Muscle layer of duodenum (tissue), 2 donors: ENCODE results near the gene MYO6.
"Not testable (repeated sequence)": the region's sequence is repeated elsewhere in the genome, so short reads cannot be mapped to it uniquely, and the experiment has no call there.

ENCODE experiments used
- H3K27ac ChIP-seq: one replicate; pipeline ENCODE4 v1.7.0; 2013; ENCODE audit warnings: mild to moderate bottlenecking, low read length
- H3K27me3 ChIP-seq: one replicate; pipeline ENCODE4 v1.7.0; 2013; ENCODE audit warnings: low read depth, mild to moderate bottlenecking, control low read depth, low read length
- H3K36me3 ChIP-seq, 2 donors: one replicate each; pipeline ENCODE4 v1.7.0; 2013; ENCODE audit warnings: low read length in 2 of 2, control low read depth in 1 of 2, mild to moderate bottlenecking in 1 of 2; ENCODE audit not compliant: insufficient read depth in 2 of 2, control insufficient read depth in 1 of 2
- H3K4me1 ChIP-seq, 2 donors: one replicate each; pipeline ENCODE4 v1.7.0; 2013; ENCODE audit warnings: low read length in 2 of 2, mild to moderate bottlenecking in 2 of 2, control low read depth in 1 of 2, moderate library complexity in 1 of 2; ENCODE audit not compliant: insufficient read depth in 2 of 2, control insufficient read depth in 1 of 2
- H3K4me3 ChIP-seq, 2 donors: one replicate each; pipeline ENCODE4 v1.7.0; 2013; ENCODE audit warnings: low read length in 2 of 2, low read depth in 1 of 2, mild to moderate bottlenecking in 1 of 2
- H3K9me3 ChIP-seq, 2 donors: one replicate each; pipeline ENCODE4 v1.7.0; 2013; ENCODE audit warnings: low read length in 2 of 2, control low read depth in 1 of 2, mild to moderate bottlenecking in 1 of 2; ENCODE audit not compliant: control insufficient read depth in 1 of 2
- donor health status: healthy.

The MYO6 gene

DNA sequence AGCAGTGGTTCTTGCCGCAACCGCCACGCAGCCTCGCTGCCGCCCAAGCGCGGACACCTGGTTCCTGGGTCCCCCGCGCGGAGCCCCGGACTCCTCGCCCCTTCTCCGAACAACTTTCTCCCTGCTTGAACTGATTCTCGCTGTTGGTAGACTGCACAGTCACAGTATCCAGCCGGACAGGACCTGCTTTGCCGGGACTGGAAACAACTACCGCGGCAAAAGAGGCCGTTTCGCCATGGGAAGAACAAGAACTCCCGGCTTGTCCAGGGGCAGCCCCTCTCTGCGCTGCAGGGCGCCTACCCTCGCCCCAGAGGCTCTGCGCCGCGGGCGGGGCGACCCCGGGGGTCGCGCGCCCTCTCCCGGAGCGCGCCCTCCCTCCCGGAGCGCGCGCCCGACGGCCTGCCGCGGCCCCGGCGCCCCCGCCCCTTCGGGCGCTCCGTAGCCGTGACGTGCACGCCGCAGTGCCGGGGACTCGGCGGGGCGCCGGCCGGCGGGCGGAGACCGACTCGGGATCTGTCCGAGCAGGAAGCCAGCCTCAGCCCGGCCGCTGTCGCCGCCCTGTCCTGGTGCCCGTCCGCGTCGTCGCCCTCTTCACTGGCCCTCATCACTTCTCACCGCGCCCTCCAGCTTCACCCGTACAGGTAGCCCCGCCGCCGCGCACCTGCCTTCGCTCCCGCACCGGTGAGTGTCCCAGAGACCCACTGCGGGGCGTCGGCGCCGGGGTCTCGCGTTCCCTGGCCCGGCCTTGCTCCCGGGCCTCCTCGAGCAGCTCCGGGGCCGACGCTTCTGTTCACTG, at the start of gene MYO6:
TSS of gene MYO6 (plus strand) at position 497 of the 796 bp plus-strand sequence. CDS start 68,309 bp downstream, outside the sequence.
- Histone ChIP-seq H3K4me3 (peak within 1 kb of the TSS; percentile 91 to 95), H3K9me3 (no peaks in the 10 kb centered on the region), H3K36me3 (no peaks in the 10 kb centered on the region), H3K27me3 (no peaks in the 10 kb centered on the region), H3K4me1 (peaks cover 4 to 14% of the 10 kb centered on the region in 2 donors), H3K27ac (peak within 1 kb of the TSS; percentile 90)

DNA sequence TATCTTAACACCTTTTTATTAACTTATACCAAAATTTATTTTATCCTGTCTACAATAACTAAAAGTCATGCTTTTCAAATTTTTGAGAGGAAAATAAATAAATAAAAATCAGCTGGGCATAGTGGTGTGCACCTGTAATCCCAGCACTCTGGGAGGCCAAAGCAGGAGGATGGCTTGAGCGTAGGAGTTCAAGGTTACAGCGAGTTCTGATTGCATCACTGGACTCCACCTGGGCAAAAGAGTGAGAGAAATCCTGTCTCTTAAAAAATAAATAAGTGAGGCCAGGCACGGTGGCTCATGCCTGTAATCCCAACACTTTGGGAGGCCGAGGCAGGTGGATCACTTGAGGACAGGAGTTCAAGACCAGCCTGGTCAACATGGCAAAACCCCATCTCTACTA, 40.7 kb upstream of the MYO6 start:
- H3K27ac ChIP-seq, H3K9me3 ChIP-seq: not testable (repeated sequence)
- peaks cover 28 to 31% of the 10 kb centered on the region in 2 donors for H3K36me3 ChIP-seq

DNA sequence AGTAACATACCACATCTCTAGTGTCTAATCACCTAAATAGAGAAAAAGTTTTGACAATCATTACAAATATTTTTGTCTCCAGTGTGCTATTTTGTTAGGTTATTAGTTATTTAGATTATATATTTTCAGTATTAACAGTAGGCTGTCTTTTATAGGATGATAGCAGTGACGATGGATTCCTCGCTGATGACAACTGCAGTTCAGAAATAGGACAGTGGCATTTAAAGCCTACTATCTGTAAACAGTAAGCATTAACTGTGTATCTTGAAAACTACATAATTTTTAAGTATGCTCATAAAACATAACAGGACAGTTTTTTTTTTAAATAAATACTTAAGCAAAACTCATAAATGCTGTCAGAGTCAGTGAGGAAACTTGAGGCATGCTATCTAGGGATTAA, 37.9 kb upstream of the MYO6 start:
- no peaks in the 10 kb centered on the region for H3K4me1 ChIP-seq
- H3K27me3 ChIP-seq = no peaks in the 10 kb centered on the region
- no peak overlapping the region for H3K27ac ChIP-seq
- H3K9me3 ChIP-seq = no peaks in the 10 kb centered on the region
- H3K4me3 ChIP-seq = no peak overlapping the region
- peaks cover 40 to 44% of the 10 kb centered on the region in 2 donors for H3K36me3 ChIP-seq

More for the DNA sequence above, 40.7 kb upstream of the MYO6 start:
- not testable (repeated sequence) for H3K4me3 ChIP-seq, H3K4me1 ChIP-seq, H3K27me3 ChIP-seq

DNA sequence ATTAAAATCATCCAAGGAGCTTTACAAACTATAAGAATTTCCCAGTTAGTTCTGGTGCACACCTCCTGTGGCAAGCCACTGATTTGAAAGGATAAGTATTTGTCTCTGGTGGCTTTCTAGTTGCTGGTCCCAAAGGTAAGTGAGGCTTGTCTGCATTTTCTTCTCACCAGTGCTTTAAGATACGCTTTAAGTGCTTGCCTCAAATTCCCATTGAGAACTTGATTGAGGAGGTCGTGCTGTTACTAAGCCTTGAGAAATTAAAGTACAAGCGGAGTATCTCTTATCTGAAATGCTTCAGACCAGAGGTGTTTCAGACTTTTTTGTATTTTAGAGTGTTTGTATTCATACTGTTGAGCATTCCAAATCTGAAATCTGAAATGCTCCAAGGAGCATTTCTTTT, 29.9 kb upstream of the MYO6 start:
- Histone ChIP-seq H3K27me3 (no peaks in the 10 kb centered on the region), H3K27ac (no peak overlapping the region), H3K4me1 (no peaks in the 10 kb centered on the region), H3K36me3 (peaks cover 20 to 24% of the 10 kb centered on the region in 2 donors), H3K4me3 (no peak overlapping the region), H3K9me3 (no peaks in the 10 kb centered on the region)

DNA sequence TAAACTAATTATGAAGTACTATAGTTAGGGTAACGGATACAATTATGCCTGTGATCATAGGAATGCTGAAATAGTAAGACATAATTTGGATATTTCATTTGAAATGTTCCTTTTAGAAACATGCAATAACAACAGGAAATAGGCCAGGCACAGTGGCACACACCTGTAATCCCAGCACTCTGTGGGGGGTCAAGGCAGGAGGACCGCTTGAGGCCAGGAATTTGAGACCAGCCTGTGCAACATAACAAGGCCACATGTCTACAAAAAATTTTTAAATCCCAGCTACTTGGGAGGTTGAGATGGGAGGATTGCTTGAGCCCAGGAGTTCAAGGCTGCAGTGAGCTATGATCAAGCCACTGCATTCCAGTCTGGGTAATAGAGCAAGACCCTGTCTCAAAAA, 25.7 kb upstream of the MYO6 start:
- Histone ChIP-seq H3K4me3 (no peak overlapping the region), H3K4me1 (no peaks in the 10 kb centered on the region), H3K9me3 (no peaks in the 10 kb centered on the region), H3K36me3 (no peaks in the 10 kb centered on the region), H3K27ac (no peak overlapping the region), H3K27me3 (no peaks in the 10 kb centered on the region)

DNA sequence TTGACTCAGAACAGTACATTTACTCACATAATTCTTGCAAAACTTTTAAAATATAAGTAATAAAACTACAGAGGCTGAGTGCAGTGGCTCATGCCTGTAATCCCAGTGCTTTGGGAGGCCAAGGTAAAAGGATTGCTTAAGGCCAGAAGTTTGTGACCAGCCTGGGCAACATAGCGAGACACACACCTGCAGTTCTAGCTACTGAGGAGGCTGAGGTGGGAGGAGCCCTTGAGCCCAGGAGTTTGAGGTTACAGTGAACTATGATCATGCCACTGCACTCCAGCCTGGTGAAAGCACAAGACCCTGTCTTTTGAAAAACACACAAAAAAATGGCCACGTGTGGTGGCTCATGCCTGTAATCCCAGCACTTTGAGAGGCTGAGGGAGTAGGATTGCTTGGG, 21.8 kb upstream of the MYO6 start:
- no peaks in the 10 kb centered on the region for H3K4me1 ChIP-seq
- no peaks in the 10 kb centered on the region for H3K27me3 ChIP-seq
- H3K36me3 ChIP-seq = no peaks in the 10 kb centered on the region
- no peaks in the 10 kb centered on the region for H3K9me3 ChIP-seq
- H3K27ac ChIP-seq = no peak overlapping the region
- no peak overlapping the region for H3K4me3 ChIP-seq

DNA sequence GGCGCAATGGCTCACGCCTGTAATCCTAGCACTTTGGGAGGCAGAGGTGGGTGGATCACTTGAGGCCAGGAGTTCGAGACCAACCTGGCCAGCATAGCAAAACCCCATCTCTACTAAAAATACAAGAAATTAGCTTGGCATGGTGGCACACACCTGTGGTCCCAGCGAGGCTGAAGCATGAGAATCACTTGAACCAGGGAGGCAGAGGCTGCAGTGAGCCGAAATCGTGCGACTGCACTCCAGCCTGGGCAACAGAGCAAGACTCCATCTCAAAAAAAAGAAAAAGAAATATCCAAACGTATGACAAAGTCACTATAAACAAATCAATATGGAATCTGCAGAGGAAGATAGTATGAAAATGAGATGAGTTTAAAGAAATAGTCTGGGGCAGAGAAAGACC, 18.0 kb upstream of the MYO6 start:
- H3K9me3 ChIP-seq, H3K27me3 ChIP-seq, H3K4me3 ChIP-seq, H3K36me3 ChIP-seq, H3K27ac ChIP-seq, H3K4me1 ChIP-seq: not testable (repeated sequence)

DNA sequence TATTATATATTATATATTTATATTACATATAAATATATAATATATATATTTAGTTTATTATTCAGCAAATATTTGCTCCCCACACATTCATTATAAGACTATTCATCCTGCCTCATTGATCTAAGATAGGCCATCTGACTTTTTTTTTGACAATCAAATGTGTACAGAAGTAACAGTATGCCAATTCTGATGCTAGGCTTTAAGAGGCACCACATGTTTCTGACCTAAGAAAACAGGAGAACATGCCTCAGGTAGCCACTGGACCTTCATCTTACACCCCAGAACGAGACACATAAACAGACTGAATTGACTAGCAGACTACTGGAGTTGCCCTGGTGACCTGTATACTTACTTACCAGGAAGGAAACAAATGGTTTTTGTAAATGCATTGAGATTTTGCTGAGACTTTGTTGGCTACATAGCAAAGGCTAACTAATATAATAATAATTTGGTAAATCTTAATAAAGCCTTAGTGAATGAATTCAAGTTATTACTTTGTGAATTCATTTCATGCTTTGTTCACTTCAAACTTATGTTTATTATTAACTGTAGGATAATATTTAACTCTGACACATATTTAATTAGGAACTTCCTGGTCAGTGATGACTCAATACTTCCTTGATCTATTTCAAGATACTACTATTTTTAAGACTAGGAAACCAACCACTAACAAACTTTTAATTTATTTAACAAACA, 13.4 kb upstream of the MYO6 start:
- Histone ChIP-seq H3K27ac (no peak overlapping the region), H3K36me3 (no peaks in the 10 kb centered on the region), H3K4me3 (no peak overlapping the region), H3K4me1 (no peaks in the 10 kb centered on the region), H3K9me3 (no peaks in the 10 kb centered on the region), H3K27me3 (no peaks in the 10 kb centered on the region)

DNA sequence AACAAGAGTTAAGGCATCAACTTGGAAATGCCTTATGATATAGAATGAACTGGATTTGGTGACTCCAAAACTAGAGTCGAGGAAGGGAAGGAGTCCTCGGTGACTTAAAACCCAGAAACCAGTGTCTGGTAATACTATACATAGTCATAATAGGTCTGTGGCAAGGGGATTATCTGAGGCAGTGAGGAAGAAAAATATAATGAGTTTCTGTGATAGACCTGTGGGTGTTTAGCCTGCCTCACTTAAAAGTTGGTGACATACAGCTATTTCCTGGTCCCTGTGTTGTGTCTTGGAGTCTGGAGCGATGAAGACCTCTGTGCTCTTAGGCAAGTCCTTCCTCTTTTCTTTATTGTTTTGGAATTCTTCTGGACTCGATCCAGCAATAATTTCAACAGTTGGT, 5.1 kb upstream of the MYO6 start:
- H3K9me3 ChIP-seq = no peaks in the 10 kb centered on the region
- H3K27me3 ChIP-seq = no peaks in the 10 kb centered on the region
- H3K4me1 ChIP-seq = no peaks in the 10 kb centered on the region

DNA sequence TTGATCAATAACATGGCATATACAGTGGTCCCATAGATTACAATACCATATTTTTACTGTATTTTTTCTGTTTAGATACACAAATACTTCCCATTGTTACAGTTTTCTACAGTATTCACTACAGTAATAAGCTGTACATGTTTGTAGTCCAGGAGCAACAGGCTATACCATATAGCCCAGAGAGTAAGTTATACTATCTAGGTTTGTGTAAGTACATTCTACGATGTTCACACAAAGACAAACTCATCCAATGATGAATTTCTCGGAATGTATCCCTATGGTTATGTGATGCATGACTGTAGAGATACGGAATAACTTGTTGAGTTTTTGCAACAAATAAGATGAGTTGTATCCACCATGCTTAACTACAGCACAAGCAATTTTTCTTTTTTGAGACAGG, 3.6 kb upstream of the MYO6 start:
- no peaks in the 10 kb centered on the region for H3K36me3 ChIP-seq
- H3K4me1 ChIP-seq = no peaks in the 10 kb centered on the region
- no peak overlapping the region for H3K27ac ChIP-seq
- H3K4me3 ChIP-seq = no peak overlapping the region
- H3K27me3 ChIP-seq = no peaks in the 10 kb centered on the region
- no peaks in the 10 kb centered on the region for H3K9me3 ChIP-seq

More for the DNA sequence above, 5.1 kb upstream of the MYO6 start:
- no peaks in the 10 kb centered on the region for H3K36me3 ChIP-seq
- no peak overlapping the region for H3K4me3 ChIP-seq
- no peak overlapping the region for H3K27ac ChIP-seq

DNA sequence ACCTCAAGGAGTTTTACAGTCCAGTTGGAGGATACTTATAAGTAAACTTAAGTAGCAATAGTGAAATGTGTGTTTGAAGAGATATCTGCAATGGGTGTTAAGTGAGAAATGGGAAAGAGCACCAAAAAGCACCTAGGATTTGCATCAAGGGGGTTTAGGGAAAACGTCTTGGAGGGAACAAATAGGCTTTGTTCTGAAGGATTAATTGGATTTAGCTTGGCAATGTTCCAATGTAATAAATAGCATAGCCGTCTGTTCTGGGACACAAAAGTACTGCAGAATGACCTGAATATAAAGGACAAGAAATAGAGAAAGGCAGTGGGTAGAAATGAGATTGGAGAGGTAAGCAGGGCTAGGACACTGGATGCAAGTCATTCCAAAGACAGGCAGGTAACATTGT, 2.8 kb upstream of the MYO6 start:
- Histone ChIP-seq H3K27ac (no peak overlapping the region), H3K9me3 (no peaks in the 10 kb centered on the region), H3K36me3 (no peaks in the 10 kb centered on the region), H3K4me3 (no peak overlapping the region), H3K4me1 (peaks cover 0 to 7% of the 10 kb centered on the region in 2 donors), H3K27me3 (no peaks in the 10 kb centered on the region)
